ENCODE results near the gene AKAP14.
"Not testable (repeated sequence)": the region's sequence is repeated elsewhere in the genome, so short reads cannot be mapped to it uniquely, and the experiment has no call there.

Gene AKAP14

DNA sequence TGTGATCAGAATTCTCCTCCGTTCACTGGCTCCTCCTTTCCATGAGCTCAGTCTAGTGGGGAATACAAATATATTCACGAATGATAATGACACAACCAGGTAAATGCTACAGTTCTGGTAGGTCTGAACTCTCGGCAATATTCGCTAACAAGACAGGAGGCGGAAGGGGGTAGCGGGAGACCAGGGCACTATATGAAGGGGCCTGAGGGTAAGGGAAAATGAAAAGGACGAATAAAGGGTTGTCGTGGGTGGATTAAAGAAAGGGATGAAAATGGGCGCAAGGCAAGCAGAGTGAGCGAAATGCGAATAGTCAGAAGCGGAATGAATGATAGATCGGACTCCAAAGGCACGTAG lies 47.1 kb downstream of the AKAP14 start:
- DNase-seq: no peak
- TF ChIP-seq, protein P1, sequence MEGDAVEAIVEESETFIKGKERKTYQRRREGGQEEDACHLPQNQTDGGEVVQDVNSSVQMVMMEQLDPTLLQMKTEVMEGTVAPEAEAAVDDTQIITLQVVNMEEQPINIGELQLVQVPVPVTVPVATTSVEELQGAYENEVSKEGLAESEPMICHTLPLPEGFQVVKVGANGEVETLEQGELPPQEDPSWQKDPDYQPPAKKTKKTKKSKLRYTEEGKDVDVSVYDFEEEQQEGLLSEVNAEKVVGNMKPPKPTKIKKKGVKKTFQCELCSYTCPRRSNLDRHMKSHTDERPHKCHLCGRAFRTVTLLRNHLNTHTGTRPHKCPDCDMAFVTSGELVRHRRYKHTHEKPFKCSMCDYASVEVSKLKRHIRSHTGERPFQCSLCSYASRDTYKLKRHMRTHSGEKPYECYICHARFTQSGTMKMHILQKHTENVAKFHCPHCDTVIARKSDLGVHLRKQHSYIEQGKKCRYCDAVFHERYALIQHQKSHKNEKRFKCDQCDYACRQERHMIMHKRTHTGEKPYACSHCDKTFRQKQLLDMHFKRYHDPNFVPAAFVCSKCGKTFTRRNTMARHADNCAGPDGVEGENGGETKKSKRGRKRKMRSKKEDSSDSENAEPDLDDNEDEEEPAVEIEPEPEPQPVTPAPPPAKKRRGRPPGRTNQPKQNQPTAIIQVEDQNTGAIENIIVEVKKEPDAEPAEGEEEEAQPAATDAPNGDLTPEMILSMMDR (IDR thresholded peaks at IDR 0.05): no peak
- Mint-ChIP-seq H3K9me3 (peaks cover 37% of the 10 kb centered on the region), H3K27me3 (ENCODE audit: low read depth, poor library complexity) (peaks cover 4% of the 10 kb centered on the region), H3K27ac (peak overlapping the region; percentile 94), H3K36me3 (ENCODE audit: low read depth) (peaks cover 7% of the 10 kb centered on the region), H3K4me3 (peak overlapping the region; percentile 95), H3K4me1 (peaks cover 16% of the 10 kb centered on the region)

DNA sequence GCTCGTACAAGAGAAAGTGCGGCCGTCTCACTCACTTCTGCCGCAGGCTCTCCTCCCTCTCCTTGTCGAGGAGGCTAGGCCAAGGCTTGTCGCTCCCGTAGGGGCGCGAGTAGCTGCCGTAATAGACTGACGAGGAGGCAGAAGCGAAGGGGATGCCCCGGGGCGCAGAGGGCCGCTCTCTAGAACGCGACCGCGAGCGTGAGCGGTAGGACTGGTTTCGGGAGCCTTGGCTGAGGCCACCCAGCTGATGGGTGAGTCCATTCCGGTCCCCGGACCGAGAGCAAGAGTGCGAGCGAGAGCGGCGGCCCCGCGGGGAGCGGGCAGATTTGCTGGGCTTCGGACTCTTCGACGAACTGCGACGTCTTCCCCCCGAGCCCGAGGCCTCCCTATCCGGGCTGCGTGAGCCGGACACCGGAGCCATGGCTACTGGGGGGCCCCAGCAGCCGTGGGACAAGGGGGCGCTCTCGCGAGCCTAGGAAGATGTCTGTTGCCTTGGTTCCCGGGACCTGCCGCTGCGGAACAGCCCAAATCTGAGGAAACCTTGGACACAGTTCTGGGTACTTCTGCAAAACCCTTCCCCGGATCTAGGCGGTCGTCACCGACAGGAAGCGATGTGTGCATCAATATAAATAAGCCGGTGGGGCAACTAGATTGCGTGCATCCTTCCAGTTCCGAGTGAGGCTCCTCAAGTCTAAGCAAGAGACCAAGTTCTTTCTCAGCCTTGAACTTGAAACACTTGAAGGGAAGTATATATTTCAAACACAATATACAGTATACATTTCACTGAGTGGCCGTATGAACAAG lies 47.7 kb downstream of the AKAP14 start, which contains the start of gene NKAP:
TSS of gene NKAP (minus strand) at position 567 of the 804 bp plus-strand sequence. CDS start at position 421, 146 bp downstream.
- Mint-ChIP-seq H3K4me3 (peak within 1 kb of the TSS; percentile 95), H3K9me3 (peaks cover 42% of the 10 kb centered on the region), H3K27ac (peak within 1 kb of the TSS; percentile 94), H3K4me1 (peaks cover 16% of the 10 kb centered on the region), H3K36me3 (ENCODE audit: low read depth) (peaks cover 6% of the 10 kb centered on the region), H3K27me3 (ENCODE audit: low read depth, poor library complexity) (peaks cover 10% of the 10 kb centered on the region)
- TF ChIP-seq, protein P1 (IDR thresholded peaks at IDR 0.05): no peak
- DNase-seq: peak; percentile 76

DNA sequence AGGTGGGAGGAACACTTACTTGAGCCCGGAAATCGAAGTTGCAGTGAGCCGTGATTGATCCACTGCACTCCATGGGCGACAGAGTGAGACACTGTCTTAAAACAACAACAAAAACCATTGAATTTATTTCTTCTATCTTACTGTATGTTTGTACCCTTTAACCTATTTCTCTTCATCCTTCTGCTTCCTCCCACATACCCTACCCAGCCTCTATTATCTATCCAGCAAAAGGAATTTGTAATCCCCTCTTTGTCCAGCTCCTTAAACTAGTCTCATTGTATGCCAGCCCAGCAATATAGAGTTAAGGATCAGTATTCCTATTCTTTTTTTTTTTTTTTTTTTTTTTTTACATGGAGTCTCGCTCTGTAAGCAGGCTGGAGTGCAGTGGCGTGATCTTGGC lies 49.8 kb downstream of the AKAP14 start:
- Mint-ChIP-seq H3K4me3 (peak overlapping the region; percentile 16), H3K36me3 (ENCODE audit: low read depth) (peaks cover 6% of the 10 kb centered on the region), H3K9me3 (peaks cover 52% of the 10 kb centered on the region), H3K27ac (no peak overlapping the region), H3K4me1 (peaks cover 16% of the 10 kb centered on the region), H3K27me3 (ENCODE audit: low read depth, poor library complexity) (peaks cover 12% of the 10 kb centered on the region)
- TF ChIP-seq, protein P1 (IDR thresholded peaks at IDR 0.05): no peak
- DNase-seq: no peak

DNA sequence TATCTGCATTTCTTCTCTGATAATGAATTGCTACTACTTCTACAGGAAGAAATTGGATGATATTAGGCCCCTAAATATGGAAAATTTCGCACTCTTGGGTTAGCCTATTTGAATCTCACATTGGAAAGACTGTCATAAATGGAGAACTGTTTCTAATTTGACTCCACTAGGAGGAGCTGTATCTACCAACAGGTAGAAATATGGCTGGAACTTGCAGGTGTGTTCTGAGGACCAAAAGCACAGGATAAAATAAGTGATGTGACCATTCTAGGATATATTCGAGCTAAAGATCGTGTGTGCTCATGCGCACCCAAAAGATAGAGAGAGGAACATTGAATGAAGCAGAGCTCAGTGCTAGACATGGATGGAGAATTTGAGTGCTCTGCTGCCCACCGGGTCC lies 52.7 kb downstream of the AKAP14 start:
- peaks cover 15% of the 10 kb centered on the region for H3K27me3 Mint-ChIP-seq (ENCODE audit: low read depth, poor library complexity)
- H3K36me3 Mint-ChIP-seq (ENCODE audit: low read depth): no peaks in the 10 kb centered on the region
- no peak for DNase-seq
- TF ChIP-seq, protein P1 (IDR thresholded peaks at IDR 0.05): no peak
- H3K4me3 Mint-ChIP-seq: no peak overlapping the region
- no peaks in the 10 kb centered on the region for H3K4me1 Mint-ChIP-seq
- peaks cover 40% of the 10 kb centered on the region for H3K9me3 Mint-ChIP-seq
- H3K27ac Mint-ChIP-seq: no peak overlapping the region

DNA sequence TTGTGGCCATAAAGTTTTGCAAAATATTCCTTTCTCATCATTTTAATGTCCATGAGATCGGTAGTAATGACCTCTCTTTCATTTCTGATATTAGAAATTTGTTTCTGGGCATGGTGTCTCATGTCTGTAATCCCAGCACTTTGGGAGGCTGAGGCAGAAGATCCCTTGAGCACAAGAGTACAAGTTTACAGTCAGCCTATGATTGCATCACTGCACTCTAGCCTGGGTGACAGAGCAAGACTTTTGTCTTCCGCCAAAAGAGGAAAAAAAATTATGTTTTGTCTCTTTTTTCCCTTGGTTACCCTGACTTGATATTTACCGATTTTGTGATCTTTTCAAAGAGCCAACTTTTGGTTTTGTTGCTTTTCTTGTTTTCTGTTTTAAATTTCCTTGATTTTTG lies 58.7 kb downstream of the AKAP14 start:
- peaks cover 54% of the 10 kb centered on the region for H3K9me3 Mint-ChIP-seq
- H3K36me3 Mint-ChIP-seq (ENCODE audit: low read depth): no peaks in the 10 kb centered on the region
- DNase-seq: no peak
- peaks cover 29% of the 10 kb centered on the region for H3K27me3 Mint-ChIP-seq (ENCODE audit: low read depth, poor library complexity)
- no peak overlapping the region for H3K27ac Mint-ChIP-seq
- TF ChIP-seq, protein P1 (IDR thresholded peaks at IDR 0.05): no peak
- no peaks in the 10 kb centered on the region for H3K4me1 Mint-ChIP-seq
- no peak overlapping the region for H3K4me3 Mint-ChIP-seq

DNA sequence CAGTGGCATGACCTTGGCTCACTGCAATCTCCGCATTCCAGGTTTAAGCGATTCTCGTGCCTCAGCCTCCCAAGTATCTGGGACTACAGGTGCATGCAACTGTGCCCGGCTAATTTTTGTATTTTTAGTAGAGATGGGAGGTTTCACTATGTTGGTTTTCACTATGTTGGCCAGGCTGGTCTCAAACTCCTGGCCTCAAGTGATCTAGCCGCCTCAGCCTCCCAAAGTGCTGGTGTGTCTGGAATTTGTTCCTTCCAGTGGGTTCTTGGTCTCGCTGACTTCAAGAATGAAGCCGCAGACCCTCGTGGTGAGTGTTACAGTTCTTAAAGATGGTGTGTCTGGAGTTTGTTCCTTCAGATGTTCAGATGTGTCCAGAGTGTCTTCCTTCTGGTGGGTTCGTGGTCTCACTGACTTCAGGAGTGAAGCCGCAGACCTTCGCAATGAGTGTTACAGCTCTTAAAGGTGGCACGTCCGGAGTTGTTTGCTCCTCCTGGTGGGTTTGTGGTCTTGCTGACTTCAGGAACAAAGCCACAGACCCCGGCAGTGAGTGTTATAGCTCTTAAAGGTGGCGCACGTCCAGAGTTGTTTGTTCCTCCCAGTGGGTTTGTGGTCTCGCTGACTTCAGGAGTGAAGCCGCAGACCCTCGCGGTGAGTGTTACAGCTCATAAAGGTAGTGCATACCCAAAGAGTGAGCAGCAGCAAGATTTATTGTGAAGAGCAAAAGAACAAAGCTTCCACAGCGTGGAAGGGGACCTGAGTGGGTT lies 60.3 kb downstream of the AKAP14 start:
- not testable (repeated sequence) for H3K4me3 Mint-ChIP-seq; H3K4me1 Mint-ChIP-seq; H3K27ac Mint-ChIP-seq; H3K36me3 Mint-ChIP-seq (ENCODE audit: low read depth); DNase-seq
- peaks cover 32% of the 10 kb centered on the region for H3K27me3 Mint-ChIP-seq (ENCODE audit: low read depth, poor library complexity)
- H3K9me3 Mint-ChIP-seq: peaks cover 65% of the 10 kb centered on the region

All from nephron progenitor cell (in vitro differentiated cells).